ENCODE data around the gene PRKCE.

GRCh38 chr2:46076251-46076650 lies 424.8 kb downstream of the PRKCE start:
- TF ChIP-seq CTCF (IDR thresholded peaks at IDR 0.05) (no peak), POLR2A (IDR thresholded peaks at IDR 0.05) (no peak)
